ENCODE data around the gene STXBP2.

STXBP2 gene

DNA sequence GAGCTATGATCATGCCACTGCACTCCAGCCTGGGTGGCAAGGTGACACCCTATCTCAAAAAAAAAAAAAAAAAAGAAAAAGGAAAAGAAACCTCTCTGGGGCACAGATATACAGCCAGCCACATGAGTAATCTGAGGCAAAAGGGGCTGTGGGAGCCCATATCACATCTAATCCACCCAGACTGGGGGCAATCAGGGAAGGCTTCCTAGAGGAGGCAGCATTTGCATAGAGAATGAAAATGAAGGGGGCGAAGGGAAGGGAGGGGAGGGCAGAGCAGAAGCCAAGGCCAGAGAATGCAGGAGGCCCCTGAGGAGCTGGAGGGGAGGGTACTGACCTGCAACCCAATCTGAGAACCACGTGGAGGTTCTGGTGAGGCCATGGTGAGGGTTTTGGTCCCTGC, 13.2 kb downstream of the STXBP2 start:
- DNase-seq (ENCODE audit: low read depth in 2 of 2) = no peak

DNA sequence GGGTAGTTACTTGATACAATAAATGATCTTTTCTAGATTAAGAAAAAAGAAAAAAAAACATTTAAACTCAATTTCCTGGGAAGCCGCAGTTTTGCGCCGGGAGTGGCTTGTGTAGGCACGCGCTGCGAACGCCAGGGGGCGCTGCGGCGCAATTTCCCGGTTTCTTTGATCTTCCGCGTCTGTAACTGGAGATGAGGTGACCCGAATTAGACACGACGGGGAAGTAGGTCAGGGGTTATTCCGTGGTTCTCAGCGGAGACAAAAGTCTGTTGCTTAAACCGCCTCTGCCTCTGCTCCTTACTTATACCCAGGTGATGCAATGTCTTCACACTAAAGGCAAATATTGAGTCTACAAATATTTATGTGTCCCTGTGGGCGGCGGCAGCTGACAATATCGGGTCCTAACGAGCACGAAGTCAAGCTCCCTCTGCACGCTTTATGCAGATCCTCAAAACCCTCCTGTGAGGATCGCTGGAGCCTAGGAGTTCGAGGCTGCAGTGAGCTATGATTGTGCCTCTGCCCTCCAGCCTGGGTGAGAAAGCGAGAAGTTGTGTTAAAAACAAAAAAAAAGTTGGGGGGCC, 15.2 kb downstream of the STXBP2 start:
- DNase-seq (ENCODE audit: low read depth in 2 of 2) = peak; percentile 83 to 86

DNA sequence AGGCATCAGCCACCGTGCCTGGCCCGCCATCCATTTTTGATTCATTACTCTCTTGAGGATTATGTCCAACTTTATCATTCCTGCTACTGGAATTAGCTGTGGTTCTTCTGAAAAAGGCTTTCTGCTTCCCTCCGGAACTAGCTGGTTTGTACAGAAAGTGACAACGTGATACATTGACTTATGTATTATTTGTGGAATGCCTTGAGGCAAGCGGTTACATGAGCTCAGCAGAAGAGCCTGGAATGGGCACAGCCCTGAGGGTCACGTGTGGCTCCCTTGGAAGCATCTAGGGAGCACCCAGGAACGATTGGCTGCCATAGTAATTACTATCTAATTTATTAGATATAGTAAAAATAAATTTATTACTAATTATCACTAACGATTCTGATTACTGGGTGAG, 17.5 kb downstream of the STXBP2 start:
- no peak for DNase-seq (ENCODE audit: low read depth in 2 of 2)

DNA sequence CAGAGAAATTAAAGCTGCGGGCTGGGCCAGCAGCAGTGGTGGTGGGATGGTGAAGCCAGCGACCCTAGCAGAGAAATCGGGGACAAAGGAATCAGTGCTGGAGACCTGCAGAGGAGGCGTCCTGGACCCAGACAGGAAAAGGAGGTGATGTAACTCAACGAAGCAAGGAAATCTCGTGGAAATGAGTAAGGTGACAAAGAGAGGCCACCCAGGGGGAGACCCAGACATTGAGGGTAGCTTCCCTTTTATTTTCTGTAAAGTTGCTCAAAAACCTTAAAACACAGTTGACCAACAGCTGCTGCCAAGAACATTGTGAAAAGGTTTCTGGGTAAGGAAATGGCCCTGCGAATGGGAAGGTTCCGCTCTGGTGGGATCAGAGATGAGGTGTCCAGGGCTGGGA, 18.7 kb downstream of the STXBP2 start:
- no peak for DNase-seq (ENCODE audit: low read depth in 2 of 2)

DNA sequence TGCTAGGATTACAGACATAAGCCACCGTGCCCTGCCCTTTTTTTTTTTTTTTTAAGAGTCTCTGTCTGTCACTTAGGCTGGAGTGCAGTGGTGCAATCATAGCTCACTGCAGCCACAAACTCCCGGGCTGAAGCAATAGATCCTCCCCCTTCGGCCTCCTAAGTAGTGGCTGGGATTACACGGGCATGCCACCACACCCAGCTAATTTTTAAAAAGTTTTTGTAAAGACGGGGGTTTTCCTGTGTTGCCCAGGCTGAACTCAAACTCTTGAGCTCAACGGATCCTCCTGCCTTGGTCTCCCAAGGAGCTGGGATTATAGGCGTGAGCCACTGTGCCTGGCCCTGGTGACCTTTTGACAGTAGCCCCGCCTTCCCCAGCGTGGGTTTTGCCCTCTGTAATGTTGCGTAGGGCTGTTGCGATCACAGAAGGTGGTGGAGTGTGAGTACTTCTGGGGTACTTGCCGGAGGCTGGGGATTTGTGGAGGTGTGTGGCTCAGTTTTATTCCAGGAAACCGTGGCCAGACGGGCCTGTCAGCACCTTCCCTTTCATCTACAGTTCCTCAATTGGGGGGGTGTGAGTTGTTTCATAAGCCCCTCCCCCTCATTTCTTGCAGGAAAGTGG, 20.3 kb downstream of the STXBP2 start:
- DNase-seq (ENCODE audit: low read depth in 2 of 2) = no peak

DNA sequence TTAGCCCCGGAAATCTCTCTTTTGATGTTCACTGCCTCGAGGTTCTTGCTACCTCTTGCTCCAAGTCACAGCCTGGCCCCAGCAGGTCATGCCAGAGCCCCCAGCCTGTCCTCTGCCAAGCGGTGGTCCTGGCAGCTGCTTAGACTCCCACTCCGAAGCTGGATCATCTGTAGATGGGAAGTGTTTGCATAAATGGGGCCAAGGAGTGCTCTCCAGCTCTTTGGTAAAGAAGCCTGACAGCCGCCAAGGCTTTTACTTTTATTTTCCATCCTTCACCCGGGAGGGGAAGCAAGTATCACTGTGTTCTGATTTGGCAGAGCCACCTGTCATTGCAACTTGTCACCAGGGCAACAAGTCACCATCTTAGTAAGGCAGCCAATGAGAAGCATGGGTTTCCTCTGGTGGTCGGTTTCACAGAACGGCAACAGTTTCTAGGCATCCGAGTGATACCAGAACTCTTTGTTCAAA, 21.3 kb downstream of the STXBP2 start:
- no peak for DNase-seq (ENCODE audit: low read depth in 2 of 2)

DNA sequence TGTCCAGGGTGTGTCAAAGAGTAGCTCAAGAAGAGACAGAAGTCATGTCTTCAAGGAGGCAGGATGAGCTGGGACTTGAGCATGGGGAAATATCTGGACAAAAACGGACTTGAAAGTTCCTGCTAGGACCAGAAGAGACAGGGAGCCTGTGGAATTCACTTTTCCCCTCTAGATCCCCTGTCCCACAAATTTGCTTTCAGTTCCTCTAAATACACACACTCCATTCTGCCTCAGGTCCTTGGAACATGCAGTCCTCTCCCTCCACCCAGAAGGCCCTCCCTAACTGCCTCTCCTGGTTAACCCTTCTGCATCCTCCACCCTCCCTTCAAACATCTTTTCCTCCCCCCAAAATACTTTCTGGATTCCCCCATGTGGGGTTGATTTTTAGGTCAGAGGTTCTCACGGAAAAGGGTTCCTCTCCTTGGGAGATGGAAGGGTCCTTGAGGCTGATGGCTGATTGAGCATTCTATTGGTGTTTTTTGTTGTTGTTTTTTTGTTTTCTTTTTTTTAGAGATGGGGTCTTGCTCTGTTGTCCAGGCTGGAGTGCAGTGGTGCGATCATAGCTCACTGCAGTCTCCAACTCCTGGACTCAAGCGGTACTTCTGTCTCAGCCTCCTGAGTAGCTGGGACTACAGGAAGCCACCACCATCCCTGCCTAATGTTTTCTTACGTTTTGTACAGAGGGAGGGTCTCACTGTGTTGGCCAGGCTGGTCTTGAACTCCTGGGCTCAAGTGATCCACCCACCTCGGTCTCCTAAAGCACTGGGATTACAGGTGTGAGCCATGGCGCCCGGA, 25.0 kb downstream of the STXBP2 start:
- no peak for DNase-seq (ENCODE audit: low read depth in 2 of 2)

DNA sequence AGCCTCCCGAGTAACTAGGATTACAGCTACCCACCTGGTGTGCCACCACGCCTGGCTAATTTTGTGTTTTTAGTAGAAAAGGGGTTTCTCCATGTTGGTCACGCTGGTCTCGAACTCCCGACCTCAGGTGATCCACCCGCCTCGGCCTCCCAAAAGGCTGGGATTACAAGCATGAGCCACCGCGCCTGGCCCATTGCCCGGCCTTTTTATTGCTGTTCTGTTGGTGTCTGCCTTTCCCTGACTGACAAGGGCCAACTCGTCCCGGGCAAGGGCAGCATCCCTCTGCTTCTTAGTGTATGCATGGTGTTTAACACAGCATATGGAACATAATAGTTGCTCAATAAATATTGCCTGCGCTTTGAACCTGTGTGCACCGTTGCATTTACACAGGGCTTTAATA, 25.7 kb downstream of the STXBP2 start:
- no peak for DNase-seq (ENCODE audit: low read depth in 2 of 2)

DNA sequence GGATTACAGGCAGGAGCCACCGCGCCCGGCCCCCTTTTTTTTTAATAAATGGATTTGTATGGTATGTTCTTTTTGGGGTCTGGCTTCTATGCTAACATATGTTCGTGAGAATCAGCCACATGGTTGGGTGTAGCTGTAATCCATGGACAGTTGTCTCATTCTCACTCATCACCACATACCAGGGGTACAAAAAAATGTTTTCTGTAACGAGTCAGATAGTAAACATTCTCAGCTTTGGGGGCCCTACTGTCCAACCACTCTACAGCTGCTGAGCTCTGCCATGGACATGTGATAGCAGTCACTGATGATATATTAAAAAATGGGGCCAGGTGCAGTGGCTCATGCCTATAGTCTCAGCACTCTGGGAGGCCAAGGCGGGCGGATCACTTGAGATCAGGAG, 26.8 kb downstream of the STXBP2 start:
- DNase-seq (ENCODE audit: low read depth in 2 of 2) = no peak

DNA sequence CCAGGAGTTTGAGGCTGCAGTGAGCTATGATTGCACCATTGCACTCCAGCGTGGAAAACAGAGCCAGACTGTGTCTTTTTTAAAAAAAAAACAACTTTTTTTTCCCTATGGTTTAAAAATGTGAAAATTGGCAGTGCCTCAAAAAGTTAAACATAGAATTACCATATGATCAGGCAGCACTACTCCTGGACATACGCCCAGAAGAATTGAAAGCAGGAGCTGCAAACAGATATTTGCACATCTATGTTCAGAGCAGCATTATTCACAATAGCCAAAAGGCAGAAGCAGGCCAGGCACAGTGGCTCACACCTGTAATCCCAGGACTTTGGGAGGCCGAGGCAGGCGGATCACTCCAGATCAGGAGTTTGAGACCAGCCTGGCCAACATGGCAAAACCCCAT, 28.2 kb downstream of the STXBP2 start:
- DNase-seq (ENCODE audit: low read depth in 2 of 2) = no peak

DNA sequence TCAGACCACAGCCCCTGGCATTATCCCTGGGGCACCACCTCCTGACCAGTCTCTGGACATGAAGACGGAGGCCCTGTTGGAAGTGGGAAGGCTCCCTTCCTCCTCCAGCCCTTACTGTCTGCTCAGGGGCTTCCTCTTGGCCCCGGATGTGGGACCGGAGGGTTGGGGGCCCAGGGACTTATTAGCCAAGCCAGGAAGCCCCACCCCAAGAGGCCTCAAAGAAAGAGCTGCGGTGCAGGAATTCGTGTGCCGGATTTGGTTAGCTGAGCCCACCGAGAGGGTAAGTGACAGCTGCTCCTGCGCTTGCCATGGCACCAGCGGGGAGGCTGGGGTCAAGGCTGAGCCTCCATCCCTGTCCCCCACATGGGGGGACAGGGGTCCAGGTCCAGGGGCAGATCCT, 31.9 kb downstream of the STXBP2 start, which contains the start of gene RETN:
TSS of gene RETN (plus strand) at position 208 of the 400 bp plus-strand sequence. CDS start 278 bp downstream, outside the sequence.
- no peak for DNase-seq (ENCODE audit: low read depth in 2 of 2)

DNA sequence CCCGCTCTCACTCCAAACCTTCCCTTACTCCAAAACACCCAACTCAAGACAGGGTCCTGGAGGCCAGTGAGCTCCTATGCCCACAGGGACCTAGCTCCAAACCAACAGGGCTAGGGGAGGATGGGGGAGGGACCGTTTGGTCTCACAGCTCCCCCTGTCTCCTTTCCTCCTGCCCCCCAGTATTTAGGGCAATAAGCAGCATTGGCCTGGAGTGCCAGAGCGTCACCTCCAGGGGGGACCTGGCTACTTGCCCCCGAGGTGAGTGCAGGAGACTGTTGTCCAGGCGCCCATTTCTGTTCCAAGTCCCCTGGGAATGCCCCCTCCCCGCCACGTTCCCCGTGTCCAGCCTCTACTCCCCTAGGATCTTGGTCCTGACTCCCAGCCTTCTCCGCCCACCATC, 32.7 kb downstream of the STXBP2 start:
- no peak for DNase-seq (ENCODE audit: low read depth in 2 of 2)

DNA sequence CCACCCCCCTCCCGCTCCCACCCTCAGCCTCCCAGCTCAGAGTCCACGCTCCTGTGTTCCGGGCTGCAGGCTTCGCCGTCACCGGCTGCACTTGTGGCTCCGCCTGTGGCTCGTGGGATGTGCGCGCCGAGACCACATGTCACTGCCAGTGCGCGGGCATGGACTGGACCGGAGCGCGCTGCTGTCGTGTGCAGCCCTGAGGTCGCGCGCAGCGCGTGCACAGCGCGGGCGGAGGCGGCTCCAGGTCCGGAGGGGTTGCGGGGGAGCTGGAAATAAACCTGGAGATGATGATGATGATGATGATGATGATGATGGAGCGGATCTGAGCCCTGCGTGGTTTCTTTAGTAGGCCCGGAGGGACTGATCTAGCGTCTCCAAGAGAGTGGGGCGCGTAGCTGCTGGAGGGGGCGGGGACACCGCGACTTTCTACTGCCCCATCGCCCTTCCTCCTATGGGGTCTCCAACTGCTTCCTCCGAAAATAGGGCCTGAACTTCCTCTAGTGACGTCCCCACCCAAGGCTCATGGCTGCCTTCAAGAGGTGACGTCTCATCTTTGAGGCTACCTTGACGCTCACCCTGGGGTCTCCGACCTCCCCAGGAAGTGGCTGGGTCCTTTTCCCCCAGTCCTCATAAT, 33.4 kb downstream of the STXBP2 start:
- DNase-seq (ENCODE audit: low read depth in 2 of 2) = no peak

DNA sequence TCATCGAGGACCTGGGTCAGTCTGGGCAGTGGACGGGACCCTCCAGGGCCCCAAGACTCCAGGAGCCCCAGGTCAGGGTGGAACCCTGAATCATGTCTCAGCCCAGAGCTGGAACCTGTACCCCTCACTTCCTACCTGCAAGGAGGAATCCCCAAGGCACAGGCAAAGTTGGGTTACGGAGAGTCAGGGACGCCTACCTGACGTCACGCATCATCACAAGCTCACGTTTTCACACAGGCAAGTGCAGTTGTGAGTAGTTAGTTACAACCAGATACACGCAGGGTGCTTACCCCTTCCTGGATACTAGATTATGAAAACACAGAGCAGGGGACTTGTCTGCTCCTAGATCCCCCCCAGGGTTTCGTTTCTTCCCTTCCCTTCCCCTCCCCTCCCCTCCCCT, 33.9 kb downstream of the STXBP2 start:
- no peak for DNase-seq (ENCODE audit: low read depth in 2 of 2)

DNA sequence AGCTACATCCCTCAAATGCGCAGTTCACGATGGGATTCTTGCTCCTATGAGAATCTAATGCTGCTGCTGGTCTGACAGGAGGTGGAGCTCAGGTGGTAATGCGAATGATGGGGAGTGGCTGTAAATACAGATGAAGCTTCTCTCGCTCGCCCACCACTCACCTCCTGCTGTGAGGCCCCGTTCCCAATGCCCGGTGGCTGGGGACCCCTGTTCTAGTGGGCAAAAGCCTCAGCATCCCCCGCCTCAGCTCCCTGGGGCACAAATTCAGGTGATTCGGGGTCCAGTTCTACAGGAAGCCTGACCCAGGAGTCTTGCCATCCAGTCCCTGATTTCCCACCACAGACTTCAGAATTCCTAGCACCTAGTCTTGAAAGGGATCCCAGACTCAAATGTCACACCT, 35.6 kb downstream of the STXBP2 start:
- DNase-seq (ENCODE audit: low read depth in 2 of 2) = no peak

DNA sequence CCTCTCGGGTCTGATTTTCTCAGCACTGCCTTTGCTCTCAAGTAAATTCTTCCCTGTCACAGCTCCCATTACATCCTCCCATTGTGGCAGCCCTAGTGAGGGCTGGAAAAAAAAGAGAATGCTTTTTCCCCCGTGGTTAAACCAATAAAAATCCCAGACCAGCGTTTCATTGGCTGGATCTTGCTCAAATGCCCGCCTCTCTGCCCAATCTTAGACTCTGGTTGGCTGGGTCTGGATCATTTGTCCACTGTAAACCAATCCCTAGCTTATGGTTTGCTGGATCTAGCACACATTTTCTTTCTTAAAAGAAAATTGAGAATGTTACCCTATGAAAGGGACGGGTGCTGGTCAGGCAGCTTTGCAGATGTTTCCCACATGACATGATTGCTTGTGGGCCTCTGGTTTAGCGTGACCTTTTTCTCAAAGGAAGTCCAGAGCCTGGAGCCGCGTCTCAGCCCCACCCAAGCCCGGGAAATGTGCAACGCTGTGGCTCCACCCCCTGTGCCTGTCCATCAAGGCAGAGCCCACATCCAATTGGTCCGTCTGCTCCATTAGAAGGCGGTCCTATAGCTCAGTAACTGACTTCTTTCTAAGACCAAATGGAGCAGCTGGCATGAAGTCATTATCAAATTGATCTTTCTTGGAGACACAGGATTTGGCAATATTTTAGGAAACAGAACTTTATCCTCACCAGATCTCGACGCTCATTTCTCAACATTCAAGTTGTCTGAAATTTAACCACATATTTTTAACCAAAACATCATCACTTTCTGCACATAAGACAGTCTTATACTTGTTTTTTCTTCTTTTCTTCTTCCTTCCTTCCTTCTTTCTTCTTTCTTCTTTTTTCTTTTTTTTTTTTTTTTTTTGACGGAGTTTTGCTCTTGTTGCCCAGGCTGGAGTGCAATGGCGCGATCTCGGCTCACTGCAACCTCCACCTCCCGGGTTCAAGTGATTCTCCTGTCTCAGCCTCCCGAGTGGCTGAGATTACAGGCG, 37.4 kb downstream of the STXBP2 start:
- DNase-seq (ENCODE audit: low read depth in 2 of 2) = no peak

DNA sequence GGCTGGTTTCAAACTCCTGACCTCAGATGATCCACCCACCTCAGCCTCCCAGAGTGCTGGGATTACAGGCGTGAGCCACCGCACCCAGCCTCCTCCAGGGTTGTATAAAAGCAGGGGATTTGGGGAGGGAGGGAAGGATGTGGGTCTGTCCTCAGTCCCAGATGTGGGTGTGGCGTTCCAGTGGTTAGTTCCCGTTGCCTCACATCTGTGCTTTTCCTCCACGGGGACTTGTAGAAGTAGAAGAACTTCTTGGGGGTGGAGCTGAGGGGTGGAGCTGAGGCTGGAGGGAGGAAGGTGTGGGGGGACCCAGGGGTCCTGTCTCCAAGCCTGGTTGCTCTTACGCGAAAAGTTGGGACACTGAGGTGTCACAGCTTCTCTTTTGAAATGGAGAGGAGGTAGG, 39.5 kb downstream of the STXBP2 start:
- DNase-seq (ENCODE audit: low read depth in 2 of 2) = no peak

DNA sequence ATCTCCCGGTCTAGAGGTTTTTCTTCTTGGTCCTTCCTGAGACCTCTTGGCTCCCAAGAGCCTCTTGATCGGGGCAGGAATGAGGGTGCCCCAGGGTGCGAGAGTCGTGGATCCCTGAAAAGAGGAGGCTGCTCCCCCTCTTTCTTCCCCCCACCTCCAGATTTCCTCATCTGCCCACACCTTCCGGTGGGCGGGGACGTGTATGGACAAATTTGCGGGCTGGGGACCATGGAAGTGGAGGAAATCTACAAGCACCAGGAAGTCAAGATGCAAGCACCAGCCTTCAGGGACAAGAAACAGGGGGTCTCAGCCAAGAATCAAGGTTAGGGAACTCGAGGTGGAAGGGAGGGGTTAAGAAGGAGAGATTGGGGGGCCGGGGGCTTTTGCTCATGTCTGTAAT, 39.9 kb downstream of the STXBP2 start, which contains the start of gene MCEMP1:
TSS of gene MCEMP1 (plus strand) at position 237 of the 400 bp plus-strand sequence. CDS start at position 268, 31 bp downstream.
- DNase-seq (ENCODE audit: low read depth in 2 of 2) = no peak

DNA sequence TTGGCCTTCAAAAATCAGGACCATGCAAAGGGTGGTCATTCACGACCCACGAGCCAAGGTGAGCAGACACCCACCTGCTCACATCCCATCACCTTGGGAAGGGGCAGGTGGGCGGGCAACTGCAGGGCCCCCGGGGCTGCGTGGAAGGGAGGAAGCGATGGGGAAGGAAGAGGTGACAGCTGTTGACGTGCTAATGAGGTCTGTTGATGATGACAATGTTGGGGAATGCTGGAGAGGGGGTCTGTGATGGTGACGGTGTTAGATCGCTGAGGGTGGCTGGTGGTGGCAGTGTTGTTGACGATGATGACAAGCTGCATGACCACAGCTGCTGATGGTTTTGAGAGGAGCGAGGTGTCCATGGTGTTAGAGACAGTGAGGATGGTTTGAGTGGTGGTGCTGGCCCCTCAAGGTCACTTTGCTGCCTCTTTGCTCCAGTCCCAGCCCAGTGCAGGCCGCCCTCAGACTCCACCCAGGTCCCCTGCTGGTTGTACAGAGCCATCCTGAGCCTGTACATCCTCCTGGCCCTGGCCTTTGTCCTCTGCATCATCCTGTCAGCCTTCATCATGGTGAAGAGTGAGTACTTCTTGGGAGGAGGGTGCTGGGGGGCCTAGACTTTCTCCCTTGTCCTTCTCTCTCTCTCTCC, 40.9 kb downstream of the STXBP2 start:
- DNase-seq (ENCODE audit: low read depth in 2 of 2) = no peak

DNA sequence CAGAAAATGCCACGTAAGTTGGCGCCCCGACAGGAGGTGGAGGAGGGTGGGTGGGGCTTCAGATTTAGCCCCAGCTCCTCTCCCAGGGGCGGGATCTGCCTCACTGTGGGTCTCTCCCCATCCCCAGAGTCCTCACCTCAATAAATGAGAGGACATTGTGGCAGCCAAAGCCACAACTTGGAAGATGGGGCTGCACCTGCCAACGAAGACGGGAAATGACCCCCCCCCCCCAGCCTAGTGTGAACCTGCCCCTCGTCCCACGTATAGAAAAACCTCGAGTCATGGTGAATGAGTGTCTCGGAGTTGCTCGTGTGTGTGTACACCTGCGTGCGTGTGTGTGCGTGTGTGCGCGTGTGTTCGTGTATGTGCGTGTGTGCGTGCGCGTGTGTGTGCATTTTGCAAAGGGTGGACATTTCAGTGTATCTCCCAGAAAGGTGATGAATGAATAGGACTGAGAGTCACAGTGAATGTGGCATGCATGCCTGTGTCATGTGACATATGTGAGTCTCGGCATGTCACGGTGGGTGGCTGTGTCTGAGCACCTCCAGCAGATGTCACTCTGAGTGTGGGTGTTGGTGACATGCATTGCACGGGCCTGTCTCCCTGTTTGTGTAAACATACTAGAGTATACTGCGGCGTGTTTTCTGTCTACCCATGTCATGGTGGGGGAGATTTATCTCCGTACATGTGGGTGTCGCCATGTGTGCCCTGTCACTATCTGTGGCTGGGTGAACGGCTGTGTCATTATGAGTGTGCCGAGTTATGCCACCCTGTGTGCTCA, 42.3 kb downstream of the STXBP2 start:
- peak; percentile 46 to 48 for DNase-seq (ENCODE audit: low read depth in 2 of 2)
